MCF 10A (cell line): ENCODE results near the gene TOP1. TPM values are rescaled to one million over a fixed set of nuclear protein-coding genes. Genes with fewer than 3 reads are reported as not detected.

Experiments
- BruUV-seq: library from RNA; stranded (reverse); fragments of 400-500 nt; replicated peaks from 2 replicates; lab custom pipeline; 2021; lab: Mats Ljungman, UMichigan
- CTCF ChIA-PET: fragments of 300-600 bp; sonication (Branson Sonifier 250); formaldehyde crosslinking; extraction: SDS; loops from one replicate; lab custom pipeline; 2021; ENCODE audit warnings: antibody characterized with exemption, inconsistent platforms; lab: Yijun Ruan, JAX
- POLR2A ChIA-PET: fragments of 300-600, 350-650 bp; sonication (Branson Sonifier 250); formaldehyde crosslinking; extraction: SDS; loops from one replicate; lab custom pipeline; 2020; ENCODE audit warnings: antibody characterized with exemption, inconsistent platforms; lab: Yijun Ruan, JAX
- DNase-seq: peaks from one replicate; pipeline ENCODE4 v3.0.0-alpha.2; 2018; ENCODE audit not compliant: unreplicated experiment
- H3K27ac Mint-ChIP-seq: one replicate; pipeline ENCODE4 v1.8.0; 2022; ENCODE audit warnings: mild to moderate bottlenecking, low read depth, mixed read lengths; ENCODE audit not compliant: unreplicated experiment
- H3K27me3 Mint-ChIP-seq: one replicate; pipeline ENCODE4 v1.8.0; 2022; ENCODE audit warnings: mixed read lengths; ENCODE audit not compliant: insufficient read depth, unreplicated experiment
- H3K36me3 Mint-ChIP-seq: one replicate; pipeline ENCODE4 v1.8.0; 2022; ENCODE audit warnings: mild to moderate bottlenecking, moderate library complexity, mixed read lengths; ENCODE audit not compliant: insufficient read depth, unreplicated experiment
- H3K4me1 Mint-ChIP-seq: one replicate; pipeline ENCODE4 v1.8.0; 2022; ENCODE audit warnings: mixed read lengths; ENCODE audit not compliant: insufficient read depth, unreplicated experiment
- H3K4me3 Mint-ChIP-seq: one replicate; pipeline ENCODE4 v1.8.0; 2022; ENCODE audit warnings: mild to moderate bottlenecking, moderate library complexity, mixed read lengths; ENCODE audit not compliant: unreplicated experiment
- H3K9me3 Mint-ChIP-seq: one replicate; pipeline ENCODE4 v1.8.0; 2022; ENCODE audit warnings: mixed read lengths; ENCODE audit not compliant: unreplicated experiment
- intact Hi-C: fragments of 100-400 bp; cut with micrococcal nuclease; formaldehyde crosslinking; loops from 2 replicates; pipeline ENCODE4 v1.14.1; 2022
- total RNA-seq: library from RNA; stranded (reverse); gene quantifications from 2 replicates; pipeline ENCODE4 v1.2.3, GENCODE V29; 2022
- TF ChIP-seq, protein P1 (sequence below): fragments of 200-600 bp; IDR thresholded peaks from one replicate; pipeline ENCODE4 v1.8.0; 2022; ENCODE audit warnings: antibody characterized with exemption, mild to moderate bottlenecking; ENCODE audit not compliant: unreplicated experiment

The TOP1 gene
- total RNA-seq, 1 experiment from 2014 or later: 174 TPM

DNA sequence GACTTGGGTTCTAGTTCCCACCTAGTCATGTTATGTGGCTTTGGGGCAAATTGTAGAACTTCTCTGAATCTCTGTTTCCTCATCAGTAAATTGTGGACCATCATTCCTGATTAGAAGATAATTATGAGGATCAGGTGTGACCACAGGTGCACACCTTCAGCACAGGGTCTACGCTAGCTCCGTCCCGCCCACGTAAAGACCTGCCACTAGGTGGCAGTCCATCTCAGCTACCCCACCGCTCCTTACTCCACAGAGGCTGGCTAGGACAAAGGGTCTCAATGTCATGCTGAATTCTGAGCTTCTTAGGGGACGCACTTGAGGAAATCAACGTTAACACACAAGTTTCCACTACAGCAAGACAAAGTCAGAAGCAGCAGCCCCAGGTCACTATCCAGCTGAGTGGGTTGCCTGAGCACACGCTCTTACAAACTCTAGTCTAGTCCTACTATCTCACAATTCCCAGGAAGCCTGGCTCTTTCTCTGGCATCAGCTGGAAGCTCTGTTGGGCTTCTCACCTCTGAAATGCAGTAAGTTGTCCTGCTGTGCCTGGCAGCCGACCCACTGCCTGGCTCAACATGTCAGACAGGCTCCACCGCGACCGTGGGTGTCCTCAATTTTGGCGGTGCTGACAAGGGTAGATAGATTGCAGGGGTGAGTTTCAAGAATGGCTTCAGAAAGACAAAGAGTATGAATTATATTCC, 106.7 kb downstream of the TOP1 start:
- no peaks in the 10 kb centered on the region for H3K27me3 Mint-ChIP-seq
- BruUV-seq: no TSS peak
- ChIA-PET POLR2A (interaction anchor here (0.9 to 7.4 kb wide), 8 partner anchors 13 to 205 kb away, joined by 3 to 65 read pairs (median 4); partner anchors contain the start of gene LPIN3), CTCF (interaction anchor here (0.5 to 8.2 kb wide), 46 partner anchors 9 to 1543 kb away, joined by 3 to 110 read pairs (median 4); partner anchors contain the start of gene LPIN3)
- peaks cover 20% of the 10 kb centered on the region for H3K36me3 Mint-ChIP-seq
- peaks cover 50% of the 10 kb centered on the region for H3K4me1 Mint-ChIP-seq
- peak overlapping the region; percentile 79 for H3K4me3 Mint-ChIP-seq
- no peak overlapping the region for H3K27ac Mint-ChIP-seq
- TF ChIP-seq, protein P1, sequence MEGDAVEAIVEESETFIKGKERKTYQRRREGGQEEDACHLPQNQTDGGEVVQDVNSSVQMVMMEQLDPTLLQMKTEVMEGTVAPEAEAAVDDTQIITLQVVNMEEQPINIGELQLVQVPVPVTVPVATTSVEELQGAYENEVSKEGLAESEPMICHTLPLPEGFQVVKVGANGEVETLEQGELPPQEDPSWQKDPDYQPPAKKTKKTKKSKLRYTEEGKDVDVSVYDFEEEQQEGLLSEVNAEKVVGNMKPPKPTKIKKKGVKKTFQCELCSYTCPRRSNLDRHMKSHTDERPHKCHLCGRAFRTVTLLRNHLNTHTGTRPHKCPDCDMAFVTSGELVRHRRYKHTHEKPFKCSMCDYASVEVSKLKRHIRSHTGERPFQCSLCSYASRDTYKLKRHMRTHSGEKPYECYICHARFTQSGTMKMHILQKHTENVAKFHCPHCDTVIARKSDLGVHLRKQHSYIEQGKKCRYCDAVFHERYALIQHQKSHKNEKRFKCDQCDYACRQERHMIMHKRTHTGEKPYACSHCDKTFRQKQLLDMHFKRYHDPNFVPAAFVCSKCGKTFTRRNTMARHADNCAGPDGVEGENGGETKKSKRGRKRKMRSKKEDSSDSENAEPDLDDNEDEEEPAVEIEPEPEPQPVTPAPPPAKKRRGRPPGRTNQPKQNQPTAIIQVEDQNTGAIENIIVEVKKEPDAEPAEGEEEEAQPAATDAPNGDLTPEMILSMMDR: peak; percentile 76
- DNase-seq: peak; percentile 57
- H3K9me3 Mint-ChIP-seq: no peaks in the 10 kb centered on the region
- intact Hi-C loops: loop anchor here (1.0 to 10.0 kb wide), 3 partner anchors 179 to 277 kb away; partner anchors contain the start of genes LPIN3 and ZHX3

DNA sequence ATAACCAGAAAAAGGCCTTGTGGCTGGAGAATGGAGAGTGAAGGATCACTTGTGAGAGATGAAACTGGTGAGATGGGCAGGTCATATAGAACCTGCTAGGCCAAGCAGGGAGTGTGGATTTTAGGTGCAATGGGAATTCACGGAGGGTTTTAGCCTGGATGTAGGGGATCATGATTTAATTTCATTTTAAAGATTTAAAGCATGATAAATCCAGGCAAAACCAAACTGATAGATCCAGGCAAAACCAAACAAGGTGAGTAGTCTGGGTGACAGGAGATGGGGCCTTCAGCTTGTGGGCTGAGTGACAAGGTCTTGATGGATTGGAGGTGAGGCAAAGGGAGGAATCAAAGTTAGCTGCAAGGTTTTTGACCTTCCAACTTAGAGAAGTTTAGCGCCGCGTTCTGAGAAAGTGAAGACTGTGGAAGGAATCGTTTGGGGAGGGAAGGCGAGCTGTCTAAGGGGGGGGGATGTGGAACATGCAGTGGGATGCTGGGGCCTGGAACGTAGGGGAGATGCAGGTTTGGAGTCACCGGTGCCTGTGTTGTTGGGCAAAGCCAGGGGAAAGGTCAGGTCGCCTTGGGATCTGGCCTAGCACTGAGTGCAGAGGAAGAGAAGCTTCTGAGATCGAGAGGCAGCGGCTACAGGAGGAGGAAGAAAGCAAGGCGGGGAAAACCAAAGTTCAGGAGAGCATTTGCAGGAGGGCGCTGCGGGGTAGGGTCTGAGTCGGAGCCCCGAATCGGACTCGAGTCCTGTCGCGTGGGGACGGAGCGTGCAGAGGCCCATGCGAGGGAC, 107.5 kb downstream of the TOP1 start:
- no TSS peak for BruUV-seq
- TF ChIP-seq, protein P1: no peak
- no peaks in the 10 kb centered on the region for H3K27me3 Mint-ChIP-seq
- peak overlapping the region; percentile 79 for H3K4me3 Mint-ChIP-seq
- DNase-seq: no peak
- intact Hi-C loops: loop anchor here (1.0 to 10.0 kb wide), 3 partner anchors 179 to 276 kb away; partner anchors contain the start of genes LPIN3 and ZHX3
- POLR2A ChIA-PET: interaction anchor here (0.8 to 7.4 kb wide), 16 partner anchors 14 to 204 kb away, joined by 3 to 65 read pairs (median 4); partner anchors contain the start of gene LPIN3
- peak overlapping the region; percentile 28 for H3K27ac Mint-ChIP-seq
- H3K9me3 Mint-ChIP-seq: no peaks in the 10 kb centered on the region
- peaks cover 17% of the 10 kb centered on the region for H3K36me3 Mint-ChIP-seq
- CTCF ChIA-PET: interaction anchor here (0.6 to 8.2 kb wide), 39 partner anchors 8 to 1544 kb away, joined by 3 to 110 read pairs (median 6); partner anchors contain the start of gene LPIN3
- H3K4me1 Mint-ChIP-seq: peaks cover 58% of the 10 kb centered on the region

DNA sequence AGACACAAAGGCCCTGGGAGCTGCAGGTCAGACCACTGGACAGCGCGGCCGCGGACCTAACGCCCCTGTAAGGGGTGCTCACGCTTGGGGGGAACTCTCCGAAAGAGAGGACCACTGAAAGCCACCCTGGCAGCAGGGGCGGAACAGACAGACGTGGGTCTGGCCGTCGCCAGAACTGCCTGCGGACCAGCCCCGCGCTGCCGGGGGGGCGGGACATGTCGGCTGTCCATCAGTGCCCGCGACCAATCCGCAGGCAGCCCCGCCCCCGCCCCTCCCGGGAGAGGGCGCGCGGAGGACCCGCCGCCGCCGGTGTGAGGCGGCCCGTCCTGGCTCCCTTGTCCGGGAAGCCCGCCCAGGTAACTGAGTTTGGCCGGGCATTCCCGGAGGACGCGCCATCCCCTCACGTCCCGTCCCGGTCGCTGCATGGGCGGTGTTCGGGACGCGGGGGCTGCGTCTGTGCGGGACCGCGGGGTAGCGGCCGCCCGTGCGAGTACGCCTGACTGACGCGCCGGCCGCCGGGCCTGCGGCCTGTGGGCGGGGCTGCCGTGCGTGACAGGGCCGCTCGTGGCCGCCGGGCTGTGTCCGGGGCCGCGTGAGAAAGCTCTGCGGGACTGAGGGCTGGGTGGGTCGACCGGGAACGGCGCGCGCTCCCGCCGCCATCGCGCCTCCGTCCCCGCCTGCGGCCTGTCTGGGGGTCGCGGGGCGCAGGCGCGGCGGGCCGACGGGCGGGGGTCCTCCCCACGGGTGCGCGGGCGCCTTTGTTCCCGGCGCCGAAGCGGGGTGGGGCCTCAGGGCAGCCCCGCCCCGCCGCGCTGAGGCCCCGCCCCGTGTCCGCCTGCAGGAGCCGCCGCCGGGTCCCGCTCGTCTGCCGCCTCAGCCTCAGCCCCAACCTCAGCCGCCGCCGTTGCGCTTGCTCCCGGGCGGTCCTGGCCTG, 108.3 kb downstream of the TOP1 start, which contains the start of gene PLCG1:
PLCG1 (plus strand) TSS at position 864 of the 934 bp plus-strand sequence. CDS start 99 bp downstream, outside the sequence.
- Mint-ChIP-seq H3K27ac (peak within 1 kb of the TSS; percentile 42), H3K36me3 (peaks cover 8% of the 10 kb centered on the region), H3K27me3 (no peaks in the 10 kb centered on the region), H3K4me1 (peaks cover 61% of the 10 kb centered on the region), H3K4me3 (peak within 1 kb of the TSS; percentile 79), H3K9me3 (no peaks in the 10 kb centered on the region)
- intact Hi-C loops: loop anchor here (1.0 to 10.0 kb wide), 3 partner anchors 95 to 275 kb away; partner anchors contain the start of gene ZHX3
- TF ChIP-seq, protein P1: no peak
- CTCF ChIA-PET: interaction anchor here (0.8 to 8.2 kb wide), 12 partner anchors 19 to 274 kb away, joined by 3 to 110 read pairs (median 6); partner anchors contain the start of gene LPIN3
- POLR2A ChIA-PET: interaction anchor here (0.7 to 7.4 kb wide), 18 partner anchors 15 to 274 kb away, joined by 3 to 65 read pairs (median 4); partner anchors contain the start of genes LPIN3 and ZHX3
- BruUV-seq: no TSS peak
- peak; percentile 83 for DNase-seq
